ENCODE results near the gene CREB3L1. TPM values are rescaled to one million over a fixed set of nuclear protein-coding genes. Genes with fewer than 3 reads are reported as not detected.

Gene CREB3L1
- total and polyA plus RNA-seq, 2 of the 13 experiments (the other 11 are each of a cell fraction or from before 2014, with no cell fraction given) = not detected

DNA sequence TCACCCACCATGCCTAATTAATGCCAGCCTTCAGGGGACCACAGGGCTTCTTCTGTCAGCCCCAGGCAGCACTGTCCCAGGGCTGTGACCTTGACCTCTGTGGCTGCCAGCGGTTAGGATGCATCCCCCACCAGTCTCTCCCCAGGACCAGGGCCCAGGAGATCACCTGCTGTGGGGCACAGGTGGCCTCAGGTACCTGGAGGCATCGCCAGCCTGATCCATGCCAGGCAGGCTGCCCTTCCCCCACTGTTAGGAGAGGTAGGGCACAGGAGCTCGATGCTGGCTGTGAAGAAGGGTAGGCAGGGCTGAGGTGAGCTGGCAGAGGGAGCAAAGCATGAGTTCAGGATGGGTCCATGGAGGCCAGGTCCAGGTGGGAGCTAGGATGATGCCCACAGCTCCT is 87.3 kb downstream of the CREB3L1 start:
- no peak overlapping the region for H3K4me2 ChIP-seq (ENCODE audit: low read depth, low read length)
- H3K79me2 ChIP-seq (ENCODE audit: insufficient read depth, low read length) = no peaks in the 10 kb centered on the region
- peaks cover 18% of the 10 kb centered on the region for H3K4me1 ChIP-seq (ENCODE audit: insufficient read depth, low read length)
- intact Hi-C loops (cut with micrococcal nuclease; ENCODE audit: unreplicated experiment) (no loop called here), in situ Hi-C loops (cut with HindIII; ENCODE audit: extremely low pct_ligation_motif_present, low pct_unique_long_range_greater_than_20kb) (no loop called here)
- no peak overlapping the region for H3K4me3 ChIP-seq (replicated peaks in 1 of 3; ENCODE audit: insufficient read depth in 1 of 3, low read depth in 2 of 3, low read length in 3 of 3)
- CTCF ChIA-PET (ENCODE audit: low intra/inter-chr PET ratio, low total read pairs) = no interaction called here
- FAIRE-seq (no peak), DNase-seq (ENCODE audit: low spot score) (no peak), ATAC-seq (no peak)
- H3K9ac ChIP-seq (ENCODE audit: insufficient read depth, low read depth, low read length) = no peak overlapping the region
- H3K27ac ChIP-seq (ENCODE audit: extremely low read length, insufficient read depth, low read length) = no peak overlapping the region
- POLR2A ChIA-PET = interaction anchor here (0.8 kb wide), 1 partner anchor 14 kb away, joined by 3 read pairs; no protein-coding TSS in a partner anchor
- H3K36me3 ChIP-seq (replicated peaks in 1 of 2; ENCODE audit: control insufficient read depth in 1 of 2, insufficient read depth in 2 of 2, low read length in 2 of 2) = peaks cover 0 to 10% of the 10 kb centered on the region in 2 experiments; a peak in 2 of 5 replicates
- BruUV-seq (replicated peaks) = no TSS peak
- no peak overlapping the region for H2AFZ ChIP-seq (ENCODE audit: low read length)
- no peaks in the 10 kb centered on the region for H3K9me3 ChIP-seq (ENCODE audit: low read length)
- no peak for TF ChIP-seq ZNF296 (CRISPR knock-in tag; conservative IDR thresholded peaks at IDR 0.05)
- TF ChIP-seq, protein P1, sequence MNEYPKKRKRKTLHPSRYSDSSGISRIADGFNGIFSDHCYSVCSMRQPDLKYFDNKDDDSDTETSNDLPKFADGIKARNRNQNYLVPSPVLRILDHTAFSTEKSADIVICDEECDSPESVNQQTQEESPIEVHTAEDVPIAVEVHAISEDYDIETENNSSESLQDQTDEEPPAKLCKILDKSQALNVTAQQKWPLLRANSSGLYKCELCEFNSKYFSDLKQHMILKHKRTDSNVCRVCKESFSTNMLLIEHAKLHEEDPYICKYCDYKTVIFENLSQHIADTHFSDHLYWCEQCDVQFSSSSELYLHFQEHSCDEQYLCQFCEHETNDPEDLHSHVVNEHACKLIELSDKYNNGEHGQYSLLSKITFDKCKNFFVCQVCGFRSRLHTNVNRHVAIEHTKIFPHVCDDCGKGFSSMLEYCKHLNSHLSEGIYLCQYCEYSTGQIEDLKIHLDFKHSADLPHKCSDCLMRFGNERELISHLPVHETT (CRISPR knock-in tag; conservative IDR thresholded peaks at IDR 0.05) = no peak
- TF ChIP-seq HNRNPL (IDR thresholded peaks at IDR 0.05; ENCODE audit: low read depth, low read length) = 0 out of 2 replicates have a peak, but pooled peaks have one; percentile 28
- no peak for TF ChIP-seq NFIC (IDR thresholded peaks at IDR 0.05; ENCODE audit: low read length)
- H4K20me1 ChIP-seq (ENCODE audit: insufficient read depth, low read length) = no peaks in the 10 kb centered on the region
- WGBS (ENCODE audit: low lambda C conversion rate) = 75% methylated on average over 2 of the region's 3 CpGs
- H3K27me3 ChIP-seq (ENCODE audit: control insufficient read depth in 1 of 2, insufficient read depth in 2 of 2, low read length in 2 of 2) = no peaks in the 10 kb centered on the region

DNA sequence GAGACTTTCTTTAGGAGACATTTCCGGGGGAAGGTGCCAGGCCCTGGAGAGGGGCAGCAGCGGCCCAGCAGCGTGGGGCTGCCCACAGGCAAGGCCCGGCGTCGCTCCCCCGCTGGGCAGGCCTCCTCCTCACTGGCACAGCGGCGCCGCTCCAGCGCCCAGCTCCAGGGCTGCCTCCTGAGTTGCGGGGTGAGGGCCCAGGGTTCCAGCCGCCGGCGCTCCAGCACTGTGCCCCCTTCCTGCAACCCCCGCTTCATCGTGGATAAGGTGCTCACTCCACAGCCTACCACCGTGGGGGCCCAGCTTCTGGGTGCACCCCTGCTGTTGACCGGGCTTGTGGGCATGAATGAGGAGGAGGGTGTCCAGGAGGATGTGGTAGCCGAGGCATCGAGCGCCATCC is 88.8 kb downstream of the CREB3L1 start:
- intact Hi-C loops (cut with micrococcal nuclease; ENCODE audit: unreplicated experiment) = no loop called here
- Histone ChIP-seq H3K4me3 (replicated peaks in 1 of 3; ENCODE audit: insufficient read depth in 1 of 3, low read depth in 2 of 3, low read length in 3 of 3) (no peak overlapping the region), H3K79me2 (ENCODE audit: insufficient read depth, low read length) (no peaks in the 10 kb centered on the region), H3K9me3 (ENCODE audit: low read length) (no peaks in the 10 kb centered on the region), H3K4me2 (ENCODE audit: low read depth, low read length) (no peak overlapping the region), H3K4me1 (ENCODE audit: insufficient read depth, low read length) (peaks cover 20% of the 10 kb centered on the region), H3K36me3 (replicated peaks in 1 of 2; ENCODE audit: control insufficient read depth in 1 of 2, insufficient read depth in 2 of 2, low read length in 2 of 2) (peaks cover 1 to 10% of the 10 kb centered on the region in 2 experiments; a peak in 2 of 5 replicates), H3K27ac (ENCODE audit: extremely low read length, insufficient read depth, low read length) (no peak overlapping the region), H3K9ac (ENCODE audit: insufficient read depth, low read depth, low read length) (no peak overlapping the region), H4K20me1 (ENCODE audit: insufficient read depth, low read length) (no peaks in the 10 kb centered on the region), H2AFZ (ENCODE audit: low read length) (no peak overlapping the region), H3K27me3 (ENCODE audit: control insufficient read depth in 1 of 2, insufficient read depth in 2 of 2, low read length in 2 of 2) (no peaks in the 10 kb centered on the region)
- FAIRE-seq (no peak), ATAC-seq (no peak), DNase-seq (ENCODE audit: low spot score) (no peak)
- 70% methylated on average over 2 of the region's 22 CpGs for WGBS (ENCODE audit: low lambda C conversion rate)
- POLR2A ChIA-PET = no interaction called here
- TF ChIP-seq AGO2 (optimal IDR thresholded peaks at IDR 0.05; ENCODE audit: low read depth, low read length) (peak; percentile 48), RFX5 (IDR thresholded peaks at IDR 0.05; ENCODE audit: low read depth, low read length) (no peak)
- CTCF ChIA-PET (ENCODE audit: low intra/inter-chr PET ratio, low total read pairs) = no interaction called here
- no TSS peak for BruUV-seq (replicated peaks)
- in situ Hi-C loops (cut with HindIII; ENCODE audit: extremely low pct_ligation_motif_present, low pct_unique_long_range_greater_than_20kb) = no loop called here
